ENCODE measurements around the gene CYSTM1. TPM values are rescaled to one million over a fixed set of nuclear protein-coding genes. Genes with fewer than 3 reads are reported as not detected.
"Not testable (repeated sequence)": the region's sequence is repeated elsewhere in the genome, so short reads cannot be mapped to it uniquely, and the experiment has no call there.

Gene CYSTM1
- total RNA-seq, 2 experiments from 2014 or later, result 21.4 to 36.7 TPM

- H3K4me3 ChIP-seq (ENCODE audit: low read depth, low read length, poor library complexity, severe bottlenecking), result no peak overlapping the region
- no peak for DNase-seq (ENCODE audit: low spot score)
- no TSS peak for BruUV-seq (replicated peaks)
- no peaks in the 10 kb centered on the region for H3K9me2 ChIP-seq (ENCODE audit: insufficient read depth, low read length)
- no peak overlapping the region for H2AFZ ChIP-seq (ENCODE audit: low read length)
- ChIA-PET POLR2A (no interaction called here), CTCF (ENCODE audit: unreplicated experiment) (no interaction called here)
- intact Hi-C loops (cut with micrococcal nuclease; ENCODE audit: unreplicated experiment), result no loop called here
- no peaks in the 10 kb centered on the region for H3K9me3 ChIP-seq (ENCODE audit: low read length)
- no peak overlapping the region for H3K4me2 ChIP-seq (ENCODE audit: low read length)
- no peak for TF ChIP-seq CTCF (conservative IDR thresholded peaks at IDR 0.05; ENCODE audit: low read length)
- no peaks in the 10 kb centered on the region for H3K36me3 ChIP-seq (ENCODE audit: insufficient read depth, low read length)
- H3K79me2 ChIP-seq (ENCODE audit: insufficient read depth, low read depth, low read length), result no peaks in the 10 kb centered on the region
- no peaks in the 10 kb centered on the region for H4K20me1 ChIP-seq (ENCODE audit: insufficient read depth, low read length)
- no peak overlapping the region for H3K27ac ChIP-seq (ENCODE audit: low read depth, low read length, poor library complexity, severe bottlenecking)
- H3K4me1 ChIP-seq (ENCODE audit: insufficient read depth, low read length, poor library complexity, severe bottlenecking), result no peaks in the 10 kb centered on the region
Observed at GRCh38 chr5:140152022-140152999, 22.7 kb upstream of the CYSTM1 start.

DNA sequence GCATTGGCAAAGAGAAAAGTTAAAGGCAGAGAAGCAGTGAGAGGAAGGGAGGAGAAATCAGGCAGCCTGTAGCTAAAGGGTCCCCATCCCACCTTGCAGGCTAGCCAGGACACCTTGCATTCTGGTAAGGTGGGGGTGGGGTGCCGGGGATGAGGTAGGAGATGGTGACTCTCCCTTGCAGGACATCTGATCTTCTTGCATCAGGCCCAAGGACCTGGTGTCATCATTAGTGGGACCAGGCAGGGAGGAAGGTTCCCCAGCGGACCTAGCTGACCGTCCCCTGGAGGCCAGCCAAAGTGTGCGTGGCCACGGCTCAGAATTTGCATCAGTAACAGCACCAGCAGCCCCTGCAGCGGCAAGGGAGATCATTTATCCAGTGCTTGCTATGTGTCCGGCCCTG, 21.7 kb upstream of the CYSTM1 start:
- Histone ChIP-seq H3K4me2 (ENCODE audit: low read length) (no peak overlapping the region), H3K4me1 (ENCODE audit: insufficient read depth, low read length, poor library complexity, severe bottlenecking) (no peaks in the 10 kb centered on the region), H3K9me2 (ENCODE audit: insufficient read depth, low read length) (no peaks in the 10 kb centered on the region), H4K20me1 (ENCODE audit: insufficient read depth, low read length) (no peaks in the 10 kb centered on the region), H3K4me3 (ENCODE audit: low read depth, low read length, poor library complexity, severe bottlenecking) (no peak overlapping the region), H3K36me3 (ENCODE audit: insufficient read depth, low read length) (no peaks in the 10 kb centered on the region), H3K9me3 (ENCODE audit: low read length) (no peaks in the 10 kb centered on the region), H2AFZ (ENCODE audit: low read length) (no peak overlapping the region), H3K79me2 (ENCODE audit: insufficient read depth, low read depth, low read length) (no peaks in the 10 kb centered on the region), H3K27ac (ENCODE audit: low read depth, low read length, poor library complexity, severe bottlenecking) (no peak overlapping the region)
- no peak for DNase-seq (ENCODE audit: low spot score)
- no TSS peak for BruUV-seq (replicated peaks)
- POLR2A ChIA-PET, result no interaction called here
- intact Hi-C loops (cut with micrococcal nuclease; ENCODE audit: unreplicated experiment), result no loop called here
- TF ChIP-seq CTCF (conservative IDR thresholded peaks at IDR 0.05; ENCODE audit: low read length) (no peak), EZH2phosphoT487 (IDR thresholded peaks at IDR 0.05; ENCODE audit: borderline replicate concordance, low read depth, low read length) (no peak)
- CTCF ChIA-PET (ENCODE audit: unreplicated experiment), result no interaction called here

GRCh38 chr5:140153905-140154304, 21.1 kb upstream of the CYSTM1 start:
- no peaks in the 10 kb centered on the region for H3K9me2 ChIP-seq (ENCODE audit: insufficient read depth, low read length)
- no peak overlapping the region for H3K4me3 ChIP-seq (ENCODE audit: low read depth, low read length, poor library complexity, severe bottlenecking)
- no peak overlapping the region for H3K4me2 ChIP-seq (ENCODE audit: low read length)
- POLR2A ChIA-PET, result no interaction called here
- no peaks in the 10 kb centered on the region for H3K79me2 ChIP-seq (ENCODE audit: insufficient read depth, low read depth, low read length)
- DNase-seq (ENCODE audit: low spot score), result no peak
- no peaks in the 10 kb centered on the region for H3K9me3 ChIP-seq (ENCODE audit: low read length)
- no peak overlapping the region for H2AFZ ChIP-seq (ENCODE audit: low read length)
- TF ChIP-seq CTCF (conservative IDR thresholded peaks at IDR 0.05; ENCODE audit: low read length) (no peak), EZH2phosphoT487 (IDR thresholded peaks at IDR 0.05; ENCODE audit: borderline replicate concordance, low read depth, low read length) (no peak)
- no peak overlapping the region for H3K27ac ChIP-seq (ENCODE audit: low read depth, low read length, poor library complexity, severe bottlenecking)
- CTCF ChIA-PET (ENCODE audit: unreplicated experiment), result no interaction called here
- no peaks in the 10 kb centered on the region for H4K20me1 ChIP-seq (ENCODE audit: insufficient read depth, low read length)
- no peaks in the 10 kb centered on the region for H3K36me3 ChIP-seq (ENCODE audit: insufficient read depth, low read length)
- H3K4me1 ChIP-seq (ENCODE audit: insufficient read depth, low read length, poor library complexity, severe bottlenecking), result no peaks in the 10 kb centered on the region
- intact Hi-C loops (cut with micrococcal nuclease; ENCODE audit: unreplicated experiment), result no loop called here
- BruUV-seq (replicated peaks), result no TSS peak

DNA sequence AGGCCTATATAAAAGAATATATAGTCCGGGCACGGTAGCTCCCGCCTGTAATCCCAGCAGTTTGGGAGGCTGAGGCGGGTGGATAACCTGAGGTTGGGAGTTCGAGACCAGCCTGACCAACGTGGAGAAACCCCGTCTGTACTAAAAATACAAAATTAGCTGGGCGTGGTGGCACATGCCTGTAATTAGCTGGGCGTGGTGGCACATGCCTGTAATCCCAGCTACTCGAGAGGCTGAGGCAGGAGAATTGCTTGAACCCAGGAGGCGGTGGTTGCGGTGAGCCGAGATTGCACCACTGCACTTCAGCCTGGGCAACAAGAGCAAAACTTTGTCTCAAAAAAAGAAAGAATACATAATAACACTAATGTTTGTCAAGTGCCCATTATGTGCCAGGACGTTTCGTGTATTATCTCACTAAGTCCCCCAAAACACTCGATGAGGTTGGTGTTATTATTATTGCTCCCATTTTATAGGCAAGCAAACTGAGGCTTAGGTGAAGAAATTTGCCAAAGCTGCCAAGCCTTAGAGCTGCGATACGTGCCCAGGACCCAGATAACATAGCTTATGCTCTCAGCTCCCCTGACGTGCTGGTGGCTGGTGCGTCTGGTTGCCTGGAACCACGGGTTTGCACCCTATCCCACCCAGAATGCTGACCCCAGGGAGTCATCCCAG, 20.1 kb upstream of the CYSTM1 start:
- not testable (repeated sequence) for H3K9me2 ChIP-seq (ENCODE audit: insufficient read depth, low read length); H2AFZ ChIP-seq (ENCODE audit: low read length); DNase-seq (ENCODE audit: low spot score); H3K79me2 ChIP-seq (ENCODE audit: insufficient read depth, low read depth, low read length); H3K36me3 ChIP-seq (ENCODE audit: insufficient read depth, low read length); H3K4me2 ChIP-seq (ENCODE audit: low read length); H4K20me1 ChIP-seq (ENCODE audit: insufficient read depth, low read length); BruUV-seq (replicated peaks); H3K4me1 ChIP-seq (ENCODE audit: insufficient read depth, low read length, poor library complexity, severe bottlenecking); H3K4me3 ChIP-seq (ENCODE audit: low read depth, low read length, poor library complexity, severe bottlenecking); H3K27ac ChIP-seq (ENCODE audit: low read depth, low read length, poor library complexity, severe bottlenecking); H3K9me3 ChIP-seq (ENCODE audit: low read length)
- intact Hi-C loops (cut with micrococcal nuclease; ENCODE audit: unreplicated experiment), result loop anchor here (5.0 kb wide), 2 partner anchors 188 to 368 kb away; no protein-coding TSS in a partner anchor
- CTCF ChIA-PET (ENCODE audit: unreplicated experiment), result interaction anchor here (0.9 kb wide), 1 partner anchor 82 kb away, joined by 3 read pairs; no protein-coding TSS in a partner anchor
- POLR2A ChIA-PET, result interaction anchor here (1.2 kb wide), 1 partner anchor 80 kb away, joined by 4 read pairs; no protein-coding TSS in a partner anchor
